Colonic mucosa (tissue), 4 donors: ENCODE measurements around the gene LRG1. TPM values are rescaled to one million over a fixed set of nuclear protein-coding genes. Genes with fewer than 3 reads are reported as not detected.

Experiments used
- DNase-seq: peaks from one replicate; pipeline ENCODE4 v3.0.0-alpha.2; 2020
- H3K27ac ChIP-seq: fragments of 200-600 bp; one replicate; pipeline ENCODE4 v1.8.0; 2021
- H3K27me3 ChIP-seq: fragments of 200-600 bp; one replicate; pipeline ENCODE4 v1.8.0; 2021
- H3K36me3 ChIP-seq: fragments of 200-600 bp; one replicate; pipeline ENCODE4 v1.8.0; 2021
- H3K4me1 ChIP-seq: fragments of 200-600 bp; one replicate; pipeline ENCODE4 v1.8.0; 2021; ENCODE audit warnings: mild to moderate bottlenecking
- H3K4me3 ChIP-seq: fragments of 200-600 bp; one replicate; pipeline ENCODE4 v1.8.0; 2021
- H3K9ac ChIP-seq, 2 donors: one replicate each; pipeline ENCODE4 v1.7.0; 2013; ENCODE audit warnings: control low read depth in 2 of 2, low read depth in 2 of 2, low read length in 2 of 2
- H3K9me3 ChIP-seq: fragments of 200-600 bp; one replicate; pipeline ENCODE4 v1.8.0; 2021
- intact Hi-C: fragments of 100-400 bp; cut with DNase I; formaldehyde crosslinking; loops from one replicate; pipeline ENCODE4 v1.14.1; 2022
- total RNA-seq, 2 donors: library from RNA; stranded (reverse); fragmentation: NEBNext Ultra II Directional in 1 of 2; extraction: Animal tissue kit (Norgen Biotek cat#: 25700) in 1 of 2; gene quantifications; one replicate each; pipeline ENCODE4 v1.2.1, GENCODE V29; 2021
- TF ChIP-seq, protein P1 (sequence below): fragments of 200-600 bp; IDR thresholded peaks from one replicate; pipeline ENCODE4 v1.8.0; 2022; ENCODE audit warnings: antibody characterized with exemption, mild to moderate bottlenecking
- donor health status: healthy.
- donor health status: DM: no; HTN: no; CAD: no.
- donor health status: DM: no; HTN: no; CAD: no.

LRG1 gene
- total RNA-seq, 2 donors from 2014 or later = 24.4 to 26.0 TPM

- H3K9ac ChIP-seq = no peak overlapping the region
- no peaks in the 10 kb centered on the region for H3K27me3 ChIP-seq
- TF ChIP-seq, protein P1, sequence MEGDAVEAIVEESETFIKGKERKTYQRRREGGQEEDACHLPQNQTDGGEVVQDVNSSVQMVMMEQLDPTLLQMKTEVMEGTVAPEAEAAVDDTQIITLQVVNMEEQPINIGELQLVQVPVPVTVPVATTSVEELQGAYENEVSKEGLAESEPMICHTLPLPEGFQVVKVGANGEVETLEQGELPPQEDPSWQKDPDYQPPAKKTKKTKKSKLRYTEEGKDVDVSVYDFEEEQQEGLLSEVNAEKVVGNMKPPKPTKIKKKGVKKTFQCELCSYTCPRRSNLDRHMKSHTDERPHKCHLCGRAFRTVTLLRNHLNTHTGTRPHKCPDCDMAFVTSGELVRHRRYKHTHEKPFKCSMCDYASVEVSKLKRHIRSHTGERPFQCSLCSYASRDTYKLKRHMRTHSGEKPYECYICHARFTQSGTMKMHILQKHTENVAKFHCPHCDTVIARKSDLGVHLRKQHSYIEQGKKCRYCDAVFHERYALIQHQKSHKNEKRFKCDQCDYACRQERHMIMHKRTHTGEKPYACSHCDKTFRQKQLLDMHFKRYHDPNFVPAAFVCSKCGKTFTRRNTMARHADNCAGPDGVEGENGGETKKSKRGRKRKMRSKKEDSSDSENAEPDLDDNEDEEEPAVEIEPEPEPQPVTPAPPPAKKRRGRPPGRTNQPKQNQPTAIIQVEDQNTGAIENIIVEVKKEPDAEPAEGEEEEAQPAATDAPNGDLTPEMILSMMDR = no peak
- DNase-seq = no peak
- no peaks in the 10 kb centered on the region for H3K36me3 ChIP-seq
- H3K4me1 ChIP-seq = no peaks in the 10 kb centered on the region
- H3K9me3 ChIP-seq = no peaks in the 10 kb centered on the region
- H3K27ac ChIP-seq = no peak overlapping the region
- H3K4me3 ChIP-seq = no peak overlapping the region
- intact Hi-C loops = no loop called here
Observed at GRCh38 chr19:4506449-4507149, 33.2 kb downstream of the LRG1 start.

GRCh38 chr19:4505570-4506448 is 34.0 kb downstream of the LRG1 start:
- Histone ChIP-seq H3K9me3 (no peaks in the 10 kb centered on the region), H3K27ac (no peak overlapping the region), H3K4me1 (no peaks in the 10 kb centered on the region), H3K4me3 (no peak overlapping the region), H3K9ac (no peak overlapping the region), H3K36me3 (no peaks in the 10 kb centered on the region), H3K27me3 (no peaks in the 10 kb centered on the region)
- no peak for DNase-seq
- TF ChIP-seq, protein P1 = no peak
- intact Hi-C loops = no loop called here

DNA sequence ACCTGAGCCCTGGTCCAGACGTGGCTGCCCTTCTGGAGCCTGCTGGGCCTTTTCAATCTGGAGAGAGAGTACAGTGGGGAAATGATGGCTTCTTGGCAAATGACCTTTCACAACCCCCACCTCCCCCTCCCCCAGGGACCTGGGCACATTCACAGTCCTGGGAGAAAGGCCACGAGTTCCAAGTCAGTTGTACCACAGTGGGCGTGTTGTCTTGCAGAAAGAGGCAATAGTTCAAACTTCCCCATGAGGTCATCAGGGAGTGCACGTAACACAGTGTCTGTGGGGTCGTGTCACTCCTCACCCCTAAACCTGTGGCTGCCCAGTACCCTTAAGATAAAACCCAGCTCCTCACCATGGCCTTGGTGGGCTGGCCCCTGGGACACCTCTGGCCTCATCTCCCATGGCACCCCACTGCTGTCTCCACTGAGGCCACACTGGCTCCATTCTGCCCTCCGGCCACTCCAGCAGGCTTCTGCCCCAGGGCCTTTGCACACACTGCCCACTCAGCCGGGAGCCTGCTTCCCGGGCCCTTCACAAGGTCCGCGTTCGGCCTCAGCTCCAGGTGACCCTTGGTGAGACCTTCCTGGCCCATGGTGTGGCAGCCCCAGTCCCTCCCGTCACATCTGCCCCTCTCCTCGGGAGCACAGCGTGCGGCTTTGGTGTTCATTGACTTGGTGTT is 34.8 kb downstream of the LRG1 start:
- Histone ChIP-seq H3K27ac (no peak overlapping the region), H3K9ac (no peak overlapping the region), H3K9me3 (no peaks in the 10 kb centered on the region), H3K4me3 (no peak overlapping the region), H3K4me1 (no peaks in the 10 kb centered on the region), H3K36me3 (no peaks in the 10 kb centered on the region), H3K27me3 (no peaks in the 10 kb centered on the region)
- TF ChIP-seq, protein P1 = no peak
- intact Hi-C loops = no loop called here
- no peak for DNase-seq

DNA sequence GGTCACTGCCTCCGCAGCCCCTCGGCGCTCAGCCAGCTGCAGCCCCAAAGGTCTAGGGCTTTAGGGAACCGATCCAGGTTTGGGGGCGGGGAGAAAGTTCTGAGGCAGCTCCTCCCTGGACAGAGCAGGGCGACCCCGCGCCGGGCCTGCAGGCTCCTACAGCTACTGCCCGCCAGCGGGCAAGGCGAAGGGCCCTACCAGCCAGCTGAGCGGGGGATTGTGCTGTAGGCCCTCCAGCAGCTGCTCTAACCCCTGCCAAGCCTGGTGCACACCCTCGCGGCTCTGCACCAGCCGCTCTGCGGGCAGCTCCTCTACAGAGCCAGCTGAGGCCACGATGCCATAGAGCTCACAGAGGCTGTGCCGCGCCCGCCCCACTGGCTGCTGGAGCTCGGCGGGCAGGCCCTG is 35.5 kb downstream of the LRG1 start:
- no peak for DNase-seq
- Histone ChIP-seq H3K4me1 (no peaks in the 10 kb centered on the region), H3K27me3 (no peaks in the 10 kb centered on the region), H3K9ac (no peak overlapping the region), H3K4me3 (no peak overlapping the region), H3K36me3 (no peaks in the 10 kb centered on the region), H3K27ac (no peak overlapping the region), H3K9me3 (no peaks in the 10 kb centered on the region)
- intact Hi-C loops = no loop called here
- TF ChIP-seq, protein P1 = no peak

DNA sequence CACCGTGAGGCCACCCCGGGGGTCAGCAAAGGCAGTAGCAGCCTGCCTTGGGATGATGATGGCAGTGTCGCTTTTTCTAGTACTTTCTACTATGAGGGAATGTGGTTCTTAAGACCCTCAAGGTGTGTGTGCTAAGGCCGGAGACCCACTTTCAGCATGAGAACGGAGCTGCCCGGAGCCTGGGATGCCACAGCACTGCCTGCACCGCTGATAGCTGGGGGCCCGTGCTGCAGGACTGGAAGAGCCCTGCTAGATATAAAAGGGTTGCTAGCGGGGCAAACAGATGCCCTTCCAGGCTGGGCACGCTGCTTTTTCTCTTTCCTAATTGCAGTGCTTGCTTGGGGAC is 36.0 kb downstream of the LRG1 start:
- no peaks in the 10 kb centered on the region for H3K9me3 ChIP-seq
- H3K36me3 ChIP-seq = no peaks in the 10 kb centered on the region
- TF ChIP-seq, protein P1 = no peak
- intact Hi-C loops = no loop called here
- DNase-seq = no peak
- H3K27me3 ChIP-seq = no peaks in the 10 kb centered on the region
- H3K4me3 ChIP-seq = no peak overlapping the region
- no peaks in the 10 kb centered on the region for H3K4me1 ChIP-seq
- no peak overlapping the region for H3K27ac ChIP-seq
- H3K9ac ChIP-seq = no peak overlapping the region
